HEK293 (cell line): ENCODE data around the gene CST7.

Experiments
- CTCF ChIP-seq: fragments of 450-650 bp; formaldehyde crosslinking; IDR thresholded peaks from 2 replicates; pipeline ENCODE4 v1.5.1; 2016; ENCODE audit warnings: missing biosample characterization, missing genetic modification characterization
- TCF7L2 ChIP-seq: IDR thresholded peaks from 2 replicates; pipeline ENCODE4 v1.6.1; 2011; ENCODE audit warnings: low read depth, mild to moderate bottlenecking, inconsistent platforms, low read length, moderate library complexity, borderline replicate concordance
- ZNF121 ChIP-seq: fragments of 450-650 bp; formaldehyde crosslinking; IDR thresholded peaks from 2 replicates; pipeline ENCODE4 v1.5.1; 2016; ENCODE audit warnings: missing biosample characterization, missing genetic modification characterization
- ZNF175 ChIP-seq: fragments of 450-650 bp; formaldehyde crosslinking; IDR thresholded peaks from 2 replicates; pipeline ENCODE4 v1.5.1; 2016; ENCODE audit warnings: missing biosample characterization, missing genetic modification characterization
- ZNF274 ChIP-seq, 2 experiments: fragments of 200-500 bp in 1 of 2; fragments of 450-650 bp in 1 of 2; sonication (Bioruptor generic) in 1 of 2; formaldehyde crosslinking in 1 of 2; IDR thresholded peaks; 2 replicates each; pipeline versions ENCODE4 v1.5.1 to v1.6.1; 2014 to 2016; ENCODE audit warnings: borderline replicate concordance in 1 of 2, inconsistent platforms in 1 of 2, low read length in 1 of 2, missing biosample characterization in 1 of 2, missing genetic modification characterization in 1 of 2
- ZNF292 ChIP-seq: fragments of 450-650 bp; formaldehyde crosslinking; IDR thresholded peaks from 2 replicates; pipeline ENCODE4 v1.5.1; 2016; ENCODE audit warnings: low read depth, missing biosample characterization, missing genetic modification characterization, borderline replicate concordance
- ZNF629 ChIP-seq: fragments of 450-650 bp; formaldehyde crosslinking; IDR thresholded peaks from 2 replicates; pipeline ENCODE4 v1.5.1; 2017; ENCODE audit warnings: missing biosample characterization, missing genetic modification characterization
- TF ChIP-seq, protein P1 (sequence below): fragments of 450-650 bp; formaldehyde crosslinking; IDR thresholded peaks from 2 replicates; pipeline ENCODE4 v1.5.1; 2016; ENCODE audit warnings: missing biosample characterization, missing genetic modification characterization

DNA sequence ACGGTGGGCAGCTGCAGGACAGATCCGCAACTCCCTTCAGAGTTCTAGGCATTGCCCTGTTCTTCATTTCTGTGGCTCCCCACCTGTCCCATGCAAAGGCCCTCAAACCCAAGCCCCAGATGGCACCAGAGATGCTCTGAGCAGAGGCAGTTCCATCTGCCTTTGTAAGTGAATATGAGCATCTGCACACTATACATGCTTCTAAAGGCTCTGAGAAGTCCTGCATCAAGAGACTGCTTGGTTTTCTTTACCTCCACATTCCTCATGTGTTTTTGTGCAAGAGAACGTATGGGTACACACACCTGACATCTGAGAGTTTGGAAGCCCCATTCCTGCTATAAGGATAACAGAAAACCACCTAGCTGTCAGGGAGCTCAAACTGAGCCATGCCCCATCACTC, 14.4 kb upstream of the CST7 start:
- TF ChIP-seq ZNF175 (no peak), CTCF (tag by site-specific recombination) (no peak), ZNF121 (tag by site-specific recombination) (no peak), ZNF629 (no peak), ZNF292 (tag by site-specific recombination) (no peak), ZNF274 (IDR thresholded peaks at IDR 0.05; ENCODE audit: low read length) (no peak), ZNF274 (tag by site-specific recombination; IDR thresholded peaks at IDR 0.05; ENCODE audit: borderline replicate concordance) (no peak), TCF7L2 (no peak)
- TF ChIP-seq, protein P1, sequence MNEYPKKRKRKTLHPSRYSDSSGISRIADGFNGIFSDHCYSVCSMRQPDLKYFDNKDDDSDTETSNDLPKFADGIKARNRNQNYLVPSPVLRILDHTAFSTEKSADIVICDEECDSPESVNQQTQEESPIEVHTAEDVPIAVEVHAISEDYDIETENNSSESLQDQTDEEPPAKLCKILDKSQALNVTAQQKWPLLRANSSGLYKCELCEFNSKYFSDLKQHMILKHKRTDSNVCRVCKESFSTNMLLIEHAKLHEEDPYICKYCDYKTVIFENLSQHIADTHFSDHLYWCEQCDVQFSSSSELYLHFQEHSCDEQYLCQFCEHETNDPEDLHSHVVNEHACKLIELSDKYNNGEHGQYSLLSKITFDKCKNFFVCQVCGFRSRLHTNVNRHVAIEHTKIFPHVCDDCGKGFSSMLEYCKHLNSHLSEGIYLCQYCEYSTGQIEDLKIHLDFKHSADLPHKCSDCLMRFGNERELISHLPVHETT (tag by site-specific recombination), result no peak
